Activated CD8-positive, alpha-beta memory T cell treated with anti-CD3 and anti-CD28 coated beads, Interleukin-2, amount 50 U/mL, for 4 hours (primary cell): ENCODE results near the gene RANBP9.

Experiments used
- DNase-seq: peaks from one replicate; pipeline ENCODE4 v3.0.0-alpha.2; 2020

Gene RANBP9

GRCh38 chr6:13591205-13591921, 120.3 kb downstream of the RANBP9 start:
- no peak for DNase-seq

- no peak for DNase-seq
Observed at GRCh38 chr6:13590574-13591153, 121.0 kb downstream of the RANBP9 start.

GRCh38 chr6:13589801-13590200, 121.8 kb downstream of the RANBP9 start:
- no peak for DNase-seq

DNA sequence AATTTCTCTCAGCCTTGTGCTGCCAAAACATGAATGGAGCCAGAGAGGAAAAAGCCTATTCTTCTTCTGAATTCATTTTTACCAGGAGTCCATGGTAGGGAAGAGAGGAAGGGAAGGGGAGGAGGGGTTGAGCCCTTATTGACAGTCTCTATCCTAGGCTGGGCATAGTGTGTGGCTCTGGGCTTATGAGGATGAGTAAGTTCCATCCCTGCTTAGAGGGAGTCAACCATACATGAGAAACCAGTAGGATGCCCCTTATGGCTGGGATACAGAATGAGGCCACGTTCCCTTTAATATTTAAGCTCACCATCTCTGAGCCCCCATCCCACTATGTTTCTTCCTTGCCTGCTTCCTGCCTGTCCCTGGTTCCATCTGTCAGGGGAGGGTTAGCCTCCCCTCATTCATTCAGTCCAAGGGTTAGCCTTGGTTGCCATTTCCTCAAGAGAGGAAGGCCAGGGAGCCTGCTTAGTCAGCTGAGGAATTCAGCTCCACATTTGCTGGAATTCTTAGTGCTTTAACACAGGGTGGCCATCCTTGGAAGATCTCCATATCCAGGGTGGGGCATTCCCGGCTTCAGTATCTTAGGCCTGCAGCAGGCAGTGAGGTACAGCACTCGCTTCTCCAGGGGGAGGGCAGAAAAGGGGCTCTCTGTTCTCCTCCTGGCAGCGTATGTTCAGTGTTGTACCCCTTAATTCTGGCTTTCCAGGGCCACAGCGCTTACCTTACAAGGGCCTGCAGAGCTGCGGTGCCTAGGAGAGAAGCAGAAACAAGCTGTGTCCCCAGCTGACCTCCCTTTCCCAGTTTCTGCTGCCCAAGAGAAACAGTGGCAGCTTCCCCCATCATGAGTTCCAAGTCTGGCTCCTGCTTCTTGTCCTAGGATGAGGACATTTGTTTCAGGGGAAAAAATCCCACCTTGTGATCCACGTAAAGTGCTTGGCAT, 124.8 kb downstream of the RANBP9 start:
- DNase-seq = no peak

DNA sequence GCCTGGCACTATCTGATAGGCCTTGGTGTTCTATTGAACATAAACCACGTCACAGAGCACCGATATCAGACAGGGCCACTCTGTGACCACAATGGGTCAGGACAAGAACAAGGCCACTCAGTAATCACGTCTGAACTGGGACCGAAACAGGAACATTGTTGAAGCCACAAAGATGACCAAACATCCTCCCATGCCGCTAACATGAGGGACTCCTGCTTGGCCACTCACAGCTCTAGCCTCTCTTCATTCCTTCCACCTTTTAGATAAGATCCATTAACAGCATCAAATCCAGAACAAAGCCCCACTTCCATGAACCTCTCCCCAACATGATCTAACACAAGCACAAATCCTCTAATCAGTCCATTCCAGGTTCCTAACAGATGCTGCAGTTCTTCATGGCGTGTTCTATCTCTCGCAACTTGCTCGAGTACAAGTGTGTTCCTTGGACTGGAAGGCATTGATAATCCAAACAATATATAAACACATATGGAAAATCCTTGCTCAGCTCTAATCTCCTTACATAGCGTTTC, 129.9 kb downstream of the RANBP9 start:
- DNase-seq = no peak

- no peak for DNase-seq
Observed at GRCh38 chr6:13579911-13580310, 131.7 kb downstream of the RANBP9 start.

GRCh38 chr6:13577926-13578325, 133.7 kb downstream of the RANBP9 start:
- no peak for DNase-seq

GRCh38 chr6:13576017-13576416, 135.6 kb downstream of the RANBP9 start:
- DNase-seq = no peak

DNA sequence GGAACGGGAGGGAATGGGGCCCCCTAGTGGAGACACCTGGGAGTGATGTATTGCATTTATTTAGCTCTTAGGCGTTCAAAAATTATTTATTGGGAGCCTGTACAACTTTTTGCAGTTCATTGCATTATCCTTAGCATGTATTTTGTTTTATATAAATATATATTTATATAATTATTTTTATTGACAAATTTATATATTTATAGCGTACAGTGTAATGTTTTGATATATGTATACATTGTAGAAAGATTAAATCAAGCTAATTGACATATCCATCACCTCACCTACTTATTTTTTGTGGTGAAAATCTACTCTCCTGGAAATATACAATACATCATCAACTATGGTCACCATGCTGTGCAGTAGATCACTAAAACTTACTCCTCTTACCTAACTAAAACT, 136.3 kb downstream of the RANBP9 start:
- DNase-seq = peak; percentile 70

DNA sequence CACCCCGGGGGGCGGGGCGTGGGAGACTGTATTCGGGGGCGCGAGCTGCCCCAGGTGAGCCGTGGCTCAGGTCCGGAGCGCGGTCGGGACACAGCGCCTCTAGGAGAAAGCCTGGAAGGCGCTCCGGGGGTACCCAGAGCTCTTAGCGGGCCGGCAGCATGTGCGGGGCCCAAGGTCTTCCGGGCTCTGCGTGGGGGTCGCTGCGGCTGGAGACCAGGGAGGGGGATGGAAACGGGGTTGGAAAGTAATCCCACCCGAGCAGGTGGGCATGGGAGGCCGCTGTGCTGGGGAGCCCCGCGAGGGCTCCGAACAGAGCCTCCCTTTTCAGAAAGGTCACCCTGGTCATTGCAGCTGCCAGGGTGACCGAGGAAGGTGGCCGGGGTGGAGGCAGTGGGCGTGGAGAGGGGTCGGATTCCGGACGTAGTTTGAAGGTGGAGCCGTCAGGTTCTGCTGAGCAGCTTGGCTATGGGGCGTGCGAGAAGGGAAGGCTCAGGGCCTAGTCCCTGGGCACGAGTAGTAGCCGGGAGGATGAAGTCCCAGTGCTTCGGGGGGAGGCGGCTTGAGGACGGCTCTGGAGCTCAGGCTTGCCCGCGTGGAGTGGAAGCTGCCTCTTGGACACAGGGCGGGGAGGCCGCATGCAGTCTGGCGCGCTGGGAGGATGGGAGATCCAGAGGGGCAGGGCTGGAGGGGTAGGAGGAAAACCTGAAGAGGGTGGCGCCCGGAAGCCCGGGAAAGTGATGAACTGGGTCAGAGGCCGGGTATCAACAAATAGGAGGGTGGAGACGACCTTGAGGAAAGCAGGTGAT, 136.9 kb downstream of the RANBP9 start, which contains the start of gene SIRT5:
Gene SIRT5, plus strand, starts transcription at position 31 of the 806 bp plus-strand sequence. CDS start 9,510 bp downstream, outside the sequence.
- DNase-seq = peak; percentile 61

GRCh38 chr6:13574149-13574570, 137.5 kb downstream of the RANBP9 start:
- DNase-seq = peak; percentile 95

GRCh38 chr6:13573669-13574110, 137.9 kb downstream of the RANBP9 start:
- DNase-seq = no peak

GRCh38 chr6:13572951-13573654, 138.5 kb downstream of the RANBP9 start:
- no peak for DNase-seq

- DNase-seq = no peak
Observed at GRCh38 chr6:13572240-13572639, 139.4 kb downstream of the RANBP9 start.
